NCI-H2227 (cell line): ENCODE measurements around the gene ATAD1.
"Not testable (repeated sequence)": the region's sequence is repeated elsewhere in the genome, so short reads cannot be mapped to it uniquely, and the experiment has no call there.

ENCODE experiments used
- DNase-seq: peaks from one replicate; lab custom pipeline; 2025; ENCODE audit not compliant: unreplicated experiment; lab: John Stamatoyannopoulos, UW

ATAD1 gene

GRCh38 chr10:87759551-87759950 is 58.5 kb downstream of the ATAD1 start:
- DNase-seq, result no peak

- no peak for DNase-seq
Observed at GRCh38 chr10:87757685-87758084, 60.3 kb downstream of the ATAD1 start.

GRCh38 chr10:87753995-87754866 is 63.8 kb downstream of the ATAD1 start:
- DNase-seq, result no peak

- no peak for DNase-seq
Observed at GRCh38 chr10:87752566-87752965, 65.5 kb downstream of the ATAD1 start.

GRCh38 chr10:87751274-87751673 is 66.8 kb downstream of the ATAD1 start:
- no peak for DNase-seq

GRCh38 chr10:87750817-87751216 is 67.2 kb downstream of the ATAD1 start:
- DNase-seq, result no peak

- no peak for DNase-seq
Observed at GRCh38 chr10:87750001-87750671, 67.9 kb downstream of the ATAD1 start.

- DNase-seq, result not testable (repeated sequence)
Observed at GRCh38 chr10:87748244-87748643, 69.8 kb downstream of the ATAD1 start.

- no peak for DNase-seq
Observed at GRCh38 chr10:87746911-87747310, 71.1 kb downstream of the ATAD1 start.

- no peak for DNase-seq
Observed at GRCh38 chr10:87744606-87745005, 73.4 kb downstream of the ATAD1 start.

GRCh38 chr10:87742992-87743610 is 74.9 kb downstream of the ATAD1 start:
- DNase-seq, result not testable (repeated sequence)

GRCh38 chr10:87740254-87740655 is 77.8 kb downstream of the ATAD1 start:
- DNase-seq, result no peak

- DNase-seq, result no peak
Observed at GRCh38 chr10:87739703-87740102, 78.3 kb downstream of the ATAD1 start.

- DNase-seq, result not testable (repeated sequence)
Observed at GRCh38 chr10:87738253-87738652, 79.8 kb downstream of the ATAD1 start.

GRCh38 chr10:87734987-87735827 is 82.8 kb downstream of the ATAD1 start:
- peak; percentile 56 for DNase-seq

GRCh38 chr10:87733081-87733480 is 84.9 kb downstream of the ATAD1 start:
- peak; percentile 29 for DNase-seq

GRCh38 chr10:87729940-87730339 is 88.1 kb downstream of the ATAD1 start:
- DNase-seq, result no peak

- no peak for DNase-seq
Observed at GRCh38 chr10:87724789-87725188, 93.2 kb downstream of the ATAD1 start.

- DNase-seq, result no peak
Observed at GRCh38 chr10:87723500-87723899, 94.5 kb downstream of the ATAD1 start.

GRCh38 chr10:87722716-87723115 is 95.3 kb downstream of the ATAD1 start:
- no peak for DNase-seq

- no peak for DNase-seq
Observed at GRCh38 chr10:87721781-87722180, 96.2 kb downstream of the ATAD1 start.
